Liver (tissue), 9 donors: Measurements from ENCODE around the gene AREL1. TPM values are rescaled to one million over a fixed set of nuclear protein-coding genes. Genes with fewer than 3 reads are reported as not detected.

Source experiments
- DNase-seq: peaks from one replicate; pipeline ENCODE4 v3.0.0-alpha.2; 2017; ENCODE audit warnings: low spot score
- H3K27ac ChIP-seq, 2 donors: one replicate each; pipeline ENCODE4 v1.7.0; 2013; ENCODE audit warnings: inconsistent platforms in 2 of 2, low read length in 2 of 2, control low read depth in 1 of 2, low read depth in 1 of 2, mild to moderate bottlenecking in 1 of 2
- H3K27me3 ChIP-seq, 4 donors: one replicate each; pipeline versions ENCODE4 v1.6.1 to v1.7.0; 2013; ENCODE audit warnings: low read length in 3 of 4, inconsistent platforms in 1 of 4, mild to moderate bottlenecking in 1 of 4, moderate library complexity in 1 of 4; ENCODE audit not compliant: control insufficient read depth in 4 of 4, insufficient read depth in 4 of 4
- H3K36me3 ChIP-seq, 4 donors: one replicate each; pipeline versions ENCODE4 v1.6.1 to v1.7.0; 2013; ENCODE audit warnings: low read length in 3 of 4, mild to moderate bottlenecking in 3 of 4, low read depth in 1 of 4, moderate library complexity in 1 of 4; ENCODE audit not compliant: control insufficient read depth in 4 of 4, insufficient read depth in 3 of 4
- H3K4me1 ChIP-seq, 4 donors: one replicate each; pipeline versions ENCODE4 v1.6.1 to v1.7.0; 2013; ENCODE audit warnings: low read length in 3 of 4, mild to moderate bottlenecking in 3 of 4, moderate library complexity in 1 of 4; ENCODE audit not compliant: control insufficient read depth in 4 of 4, insufficient read depth in 4 of 4
- H3K4me3 ChIP-seq, 3 donors: one replicate each; pipeline versions ENCODE4 v1.6.1 to v1.7.0; 2013; ENCODE audit warnings: low read length in 3 of 3, control low read depth in 1 of 3, low read depth in 1 of 3, mild to moderate bottlenecking in 1 of 3
- H3K9ac ChIP-seq, 2 donors: one replicate each; pipeline ENCODE4 v1.7.0; 2013; ENCODE audit warnings: low read length in 2 of 2, mild to moderate bottlenecking in 2 of 2, moderate library complexity in 2 of 2, control low read depth in 1 of 2, low read depth in 1 of 2
- H3K9me3 ChIP-seq, 4 donors: one replicate each; pipeline versions ENCODE4 v1.6.1 to v1.7.0; 2013; ENCODE audit warnings: low read length in 3 of 4; ENCODE audit not compliant: control insufficient read depth in 4 of 4
- ATF3 ChIP-seq: IDR thresholded peaks from 2 replicates; pipeline ENCODE4 v1.6.1; 2016; ENCODE audit warnings: antibody characterized with exemption
- CTCF ChIP-seq: fragments of 150-350 bp; IDR thresholded peaks from 2 replicates; pipeline ENCODE4 v1.5.1; 2017; ENCODE audit warnings: improper control_type of control experiment, low read depth, low read length; ENCODE audit not compliant: missing input control
- EGR1 ChIP-seq, 2 donors: IDR thresholded peaks; 2 replicates each; pipeline ENCODE4 v1.6.1; 2016 to 2018; ENCODE audit warnings: antibody characterized with exemption in 2 of 2, low read depth in 2 of 2
- FOXA1 ChIP-seq: IDR thresholded peaks from 2 replicates; pipeline ENCODE4 v1.6.1; 2016; ENCODE audit warnings: antibody characterized with exemption
- FOXA2 ChIP-seq: IDR thresholded peaks from 2 replicates; pipeline ENCODE4 v1.6.1; 2016; ENCODE audit warnings: antibody characterized with exemption
- HNF4G ChIP-seq: IDR thresholded peaks from 2 replicates; pipeline ENCODE4 v1.6.1; 2016; ENCODE audit warnings: antibody characterized with exemption
- JUND ChIP-seq, 2 donors: IDR thresholded peaks; 2 replicates each; pipeline ENCODE4 v1.6.1; 2016; ENCODE audit warnings: antibody characterized with exemption in 2 of 2
- MAX ChIP-seq: IDR thresholded peaks from 2 replicates; pipeline ENCODE4 v1.6.1; 2016; ENCODE audit warnings: antibody characterized with exemption
- NR2F2 ChIP-seq: IDR thresholded peaks from 2 replicates; pipeline ENCODE4 v1.6.1; 2016; ENCODE audit warnings: antibody characterized with exemption
- RAD21 ChIP-seq, 2 donors: IDR thresholded peaks; 2 replicates each; pipeline ENCODE4 v1.6.1; 2016; ENCODE audit warnings: antibody characterized with exemption in 2 of 2, mild to moderate bottlenecking in 2 of 2
- REST ChIP-seq: IDR thresholded peaks from 2 replicates; pipeline ENCODE4 v1.6.1; 2016; ENCODE audit warnings: antibody characterized with exemption, mild to moderate bottlenecking
- RXRA ChIP-seq, 2 donors: IDR thresholded peaks; 2 replicates each; pipeline ENCODE4 v1.6.1; 2017 to 2018; ENCODE audit warnings: antibody characterized with exemption in 2 of 2, mild to moderate bottlenecking in 1 of 2
- TAF1 ChIP-seq: conservative IDR thresholded peaks from 2 replicates; pipeline ENCODE4 v1.6.1; 2016; ENCODE audit warnings: antibody characterized with exemption, mild to moderate bottlenecking
- YY1 ChIP-seq: IDR thresholded peaks from 2 replicates; pipeline ENCODE4 v1.6.1; 2016; ENCODE audit warnings: antibody characterized with exemption, mild to moderate bottlenecking
- ZBTB33 ChIP-seq: IDR thresholded peaks from 2 replicates; pipeline ENCODE4 v1.6.1; 2016; ENCODE audit warnings: antibody characterized with exemption
- WGBS: extraction: QIAGEN DNeasy Blood & Tissue Kit; methylation state at CpG from one replicate; pipeline ENCODE4 v1.1.7; 2013; 5-methylcytosine and 5-hydroxymethylcytosine counted together
- polyA plus RNA-seq, 2 donors: library from polyadenylated mRNA; stranded (reverse) in 1 of 2; unstranded in 1 of 2; fragments of 200-250 nt in 1 of 2; fragments of >200 nt in 1 of 2; fragmentation: Nextera tagmentation in 1 of 2; extraction: Ambion mirVana in 1 of 2; gene quantifications; one replicate each; pipeline versions ENCODE4 v1.2.1 to v1.2.3, GENCODE V29; 2013 to 2015
- total RNA-seq, 2 donors: library from RNA; depleted of rRNA; stranded (reverse); fragments of >200 nt; gene quantifications; one replicate each; pipeline ENCODE4 v1.2.3, GENCODE V29; 2014
- donor health status: healthy.
- donor health status: healthy.
- donor health status: healthy.
- donor health status: healthy.
- donor health status: healthy.

Gene AREL1
- total and polyA plus RNA-seq, 4 donors = 5.6 to 26.6 (median 13.2) TPM

GRCh38 chr14:74647061-74647677 is 65.7 kb downstream of the AREL1 start:
- no peak overlapping the region for H3K4me3 ChIP-seq
- no peaks in the 10 kb centered on the region for H3K9me3 ChIP-seq
- DNase-seq = no peak
- no peak for TF ChIP-seq JUND (IDR thresholded peaks at IDR 0.05)
- no peak for TF ChIP-seq ZBTB33
- TF ChIP-seq HNF4G = no peak
- no peak for TF ChIP-seq RAD21 (IDR thresholded peaks at IDR 0.05)
- TF ChIP-seq CTCF = no peak
- no peak for TF ChIP-seq ATF3
- no peak for TF ChIP-seq TAF1
- TF ChIP-seq EGR1 (IDR thresholded peaks at IDR 0.05; ENCODE audit: low read depth in 2 of 2) = no peak
- no peak for TF ChIP-seq RXRA (IDR thresholded peaks at IDR 0.05)
- no peak for TF ChIP-seq FOXA2
- no peak for TF ChIP-seq NR2F2
- TF ChIP-seq REST = no peak
- no peak for TF ChIP-seq MAX
- no peak for TF ChIP-seq YY1
- TF ChIP-seq FOXA1 = no peak
- peaks cover 0 to 2% (median 0%) of the 10 kb centered on the region in 4 donors for H3K27me3 ChIP-seq
- no peaks in the 10 kb centered on the region for H3K36me3 ChIP-seq
- H3K27ac ChIP-seq = no peak overlapping the region
- H3K9ac ChIP-seq = no peak overlapping the region
- H3K4me1 ChIP-seq = no peaks in the 10 kb centered on the region
- 92% methylated on average over 11 of the region's 11 CpGs for WGBS
